Osteoblast (primary cell): ENCODE data around the gene FAM3A. TPM values are rescaled to one million over a fixed set of nuclear protein-coding genes. Genes with fewer than 3 reads are reported as not detected.
A peak's percentile ranks its signal among the peaks of the same experiment; 100 is the strongest.

Experiments
- DNase-seq: peaks from one replicate; pipeline ENCODE4 v3.0.0; 2011; ENCODE audit warnings: low spot score, mixed read lengths; ENCODE audit not compliant: insufficient read length; ENCODE audit errors: missing footprints
- H2AFZ ChIP-seq: 2 replicates; pipeline ENCODE4 v1.6.0; 2011; ENCODE audit warnings: mild to moderate bottlenecking, low read length
- H3K27ac ChIP-seq: 2 replicates; pipeline ENCODE4 v1.5.1; 2011; ENCODE audit warnings: mild to moderate bottlenecking, low read depth, low read length, moderate library complexity
- H3K27me3 ChIP-seq: 2 replicates; pipeline ENCODE4 v1.6.0; 2012; ENCODE audit warnings: mild to moderate bottlenecking, control low read depth, inconsistent platforms, low read length, moderate library complexity; ENCODE audit not compliant: insufficient read depth
- H3K36me3 ChIP-seq: 2 replicates; pipeline ENCODE4 v1.5.1; 2011; ENCODE audit warnings: mild to moderate bottlenecking, low read length, control low read depth, moderate library complexity; ENCODE audit not compliant: insufficient read depth
- H3K4me1 ChIP-seq: 2 replicates; pipeline ENCODE4 v1.5.1; 2011; ENCODE audit warnings: mild to moderate bottlenecking, low read length, control low read depth, moderate library complexity; ENCODE audit not compliant: insufficient read depth
- H3K4me2 ChIP-seq: 2 replicates; pipeline ENCODE4 v1.6.0; 2011; ENCODE audit warnings: mild to moderate bottlenecking, low read length; ENCODE audit not compliant: insufficient read depth
- H3K4me3 ChIP-seq: fragments of 200-600 bp; sonication (generic); 3 replicates; pipeline ENCODE4 v1.5.1; 2012; ENCODE audit warnings: mild to moderate bottlenecking, low read length, inconsistent platforms; ENCODE audit not compliant: insufficient read depth
- H3K79me2 ChIP-seq: 2 replicates; pipeline ENCODE4 v1.6.0; 2012; ENCODE audit warnings: mild to moderate bottlenecking, low read length, control low read depth, inconsistent platforms; ENCODE audit not compliant: insufficient read depth
- H3K9me3 ChIP-seq: 2 replicates; pipeline ENCODE4 v1.5.1; 2011; ENCODE audit warnings: low read depth, low read length, control low read depth
- H4K20me1 ChIP-seq: 2 replicates; pipeline ENCODE4 v1.6.0; 2012; ENCODE audit warnings: mild to moderate bottlenecking, low read length, control low read depth; ENCODE audit not compliant: insufficient read depth
- CTCF ChIP-seq: IDR thresholded peaks from 2 replicates; pipeline ENCODE4 v1.5.1; 2011; ENCODE audit warnings: mild to moderate bottlenecking, low read depth, low read length, moderate library complexity; ENCODE audit errors: extremely low read depth
- total RNA-seq: library from RNA; depleted of rRNA; stranded (reverse); fragments of >200 nt; gene quantifications from 2 replicates; pipeline ENCODE4 v1.2.3, GENCODE V29; 2012

FAM3A gene
- total RNA-seq, 1 donor, result 21.4 TPM

- H3K9me3 ChIP-seq, result no peaks in the 10 kb centered on the region
- H3K27me3 ChIP-seq, result no peaks in the 10 kb centered on the region
- peak; percentile 65 for DNase-seq
- H4K20me1 ChIP-seq, result no peaks in the 10 kb centered on the region
- peaks cover 13% of the 10 kb centered on the region for H3K36me3 ChIP-seq
- no peak overlapping the region for H2AFZ ChIP-seq
- no peak for TF ChIP-seq CTCF
- H3K27ac ChIP-seq, result no peak overlapping the region
- no peaks in the 10 kb centered on the region for H3K4me1 ChIP-seq
- peaks cover 11% of the 10 kb centered on the region for H3K79me2 ChIP-seq
- H3K4me3 ChIP-seq, result no peak overlapping the region
- no peak overlapping the region for H3K4me2 ChIP-seq
Observed at GRCh38 chrX:154482786-154483185, 33.2 kb downstream of the FAM3A start.

GRCh38 chrX:154481911-154482601 is 34.0 kb downstream of the FAM3A start:
- H3K79me2 ChIP-seq, result peaks cover 7% of the 10 kb centered on the region
- H3K4me3 ChIP-seq, result no peak overlapping the region
- peaks cover 9% of the 10 kb centered on the region for H3K36me3 ChIP-seq
- no peaks in the 10 kb centered on the region for H4K20me1 ChIP-seq
- H3K4me2 ChIP-seq, result no peak overlapping the region
- no peaks in the 10 kb centered on the region for H3K27me3 ChIP-seq
- H3K9me3 ChIP-seq, result no peaks in the 10 kb centered on the region
- DNase-seq, result peak; percentile 74
- no peak for TF ChIP-seq CTCF
- H2AFZ ChIP-seq, result no peak overlapping the region
- no peak overlapping the region for H3K27ac ChIP-seq
- no peaks in the 10 kb centered on the region for H3K4me1 ChIP-seq

- no peaks in the 10 kb centered on the region for H3K9me3 ChIP-seq
- no peak overlapping the region for H3K27ac ChIP-seq
- H3K27me3 ChIP-seq, result no peaks in the 10 kb centered on the region
- peaks cover 9% of the 10 kb centered on the region for H3K36me3 ChIP-seq
- no peaks in the 10 kb centered on the region for H4K20me1 ChIP-seq
- no peak overlapping the region for H3K4me3 ChIP-seq
- no peak overlapping the region for H3K4me2 ChIP-seq
- H3K79me2 ChIP-seq, result peaks cover 7% of the 10 kb centered on the region
- no peak for TF ChIP-seq CTCF
- no peak overlapping the region for H2AFZ ChIP-seq
- H3K4me1 ChIP-seq, result no peaks in the 10 kb centered on the region
- peak; percentile 14 for DNase-seq
Observed at GRCh38 chrX:154481195-154481594, 34.8 kb downstream of the FAM3A start.

GRCh38 chrX:154478728-154479622 is 37.1 kb downstream of the FAM3A start, which contains the start of gene LAGE3:
TSS of gene LAGE3 (minus strand) at chrX:154479281. CDS start at chrX:154478915, 366 bp downstream.
- no peak for TF ChIP-seq CTCF
- Histone ChIP-seq H3K79me2 (no peaks in the 10 kb centered on the region), H3K36me3 (peaks cover 5% of the 10 kb centered on the region), H2AFZ (peak within 1 kb of the TSS; percentile 65), H3K4me3 (peak within 1 kb of the TSS; percentile 64), H3K4me1 (no peaks in the 10 kb centered on the region), H3K27ac (peak within 1 kb of the TSS; percentile 33), H4K20me1 (no peaks in the 10 kb centered on the region), H3K9me3 (no peaks in the 10 kb centered on the region), H3K27me3 (no peaks in the 10 kb centered on the region), H3K4me2 (peak within 1 kb of the TSS; percentile 76)
- DNase-seq, result peak; percentile 98
